ENCODE results near the gene DLK1. TPM values are rescaled to one million over a fixed set of nuclear protein-coding genes. Genes with fewer than 3 reads are reported as not detected.

The DLK1 gene
- total and polyA plus RNA-seq, 2 of the 13 experiments (the other 11 are each of a cell fraction or from before 2014, with no cell fraction given), result 95.5 to 312 TPM

DNA sequence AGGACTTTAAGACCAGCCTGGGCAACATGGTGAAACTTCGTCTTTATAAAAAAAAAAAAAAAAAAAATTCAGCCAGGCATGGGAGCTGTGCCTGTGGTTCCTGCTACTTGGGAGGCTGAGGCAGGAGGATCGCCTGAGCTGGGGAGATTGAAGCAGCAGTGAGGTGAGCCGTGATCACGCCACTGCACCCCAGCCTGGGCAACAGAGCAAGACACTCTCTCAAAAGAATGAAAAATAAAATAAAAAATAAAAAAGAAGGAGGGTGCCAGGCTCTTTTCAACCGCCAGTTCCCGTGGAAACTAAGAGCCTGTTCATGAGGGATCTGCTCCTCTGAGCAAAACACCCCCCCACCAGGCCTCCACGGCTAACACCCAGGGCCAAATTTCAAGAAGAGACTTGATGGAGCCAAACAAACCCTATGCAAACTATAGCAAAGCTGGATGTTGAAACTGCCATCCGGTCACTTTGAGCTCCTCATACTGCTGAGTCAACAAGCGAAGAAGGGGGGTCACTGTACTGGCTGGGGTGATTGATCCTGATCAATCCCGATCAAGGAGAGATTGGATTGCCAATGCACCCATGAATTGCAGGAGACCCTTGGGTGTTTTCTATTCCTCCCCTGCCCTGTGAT lies 23.4 kb downstream of the DLK1 start (continued):
- TF ChIP-seq, protein P1, sequence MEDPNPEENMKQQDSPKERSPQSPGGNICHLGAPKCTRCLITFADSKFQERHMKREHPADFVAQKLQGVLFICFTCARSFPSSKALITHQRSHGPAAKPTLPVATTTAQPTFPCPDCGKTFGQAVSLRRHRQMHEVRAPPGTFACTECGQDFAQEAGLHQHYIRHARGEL (CRISPR knock-in tag; IDR thresholded peaks at IDR 0.05), result no peak
- TF ChIP-seq ZKSCAN1 (IDR thresholded peaks at IDR 0.05; ENCODE audit: low read length), result no peak
- TF ChIP-seq, protein P2, sequence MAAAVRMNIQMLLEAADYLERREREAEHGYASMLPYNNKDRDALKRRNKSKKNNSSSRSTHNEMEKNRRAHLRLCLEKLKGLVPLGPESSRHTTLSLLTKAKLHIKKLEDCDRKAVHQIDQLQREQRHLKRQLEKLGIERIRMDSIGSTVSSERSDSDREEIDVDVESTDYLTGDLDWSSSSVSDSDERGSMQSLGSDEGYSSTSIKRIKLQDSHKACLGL (CRISPR knock-in tag; IDR thresholded peaks at IDR 0.05), result no peak
- peak; percentile 75; the same call in 1 of the 2 replicates for TF ChIP-seq RXRB (CRISPR knock-in tag; IDR thresholded peaks at IDR 0.05; ENCODE audit: borderline replicate concordance)
- TF ChIP-seq YY1 (IDR thresholded peaks at IDR 0.05; ENCODE audit: insufficient read depth, insufficient replicate concordance, low read depth, low read length), result peak; percentile 18
- TF ChIP-seq FOXC1 (CRISPR knock-in tag; IDR thresholded peaks at IDR 0.05; ENCODE audit: borderline replicate concordance), result no peak
- TF ChIP-seq REXO4 (CRISPR knock-in tag; IDR thresholded peaks at IDR 0.05; ENCODE audit: borderline replicate concordance), result no peak
- TF ChIP-seq KLF11 (CRISPR knock-in tag; IDR thresholded peaks at IDR 0.05), result no peak
- no peak for TF ChIP-seq PRPF4 (IDR thresholded peaks at IDR 0.05; ENCODE audit: low read depth, low read length, poor library complexity, severe bottlenecking)
- peak; percentile 65 for TF ChIP-seq PPARG (CRISPR knock-in tag; conservative IDR thresholded peaks at IDR 0.05)
- TF ChIP-seq SUZ12 (IDR thresholded peaks at IDR 0.05; ENCODE audit: low read depth, low read length), result no peak
- no peak for TF ChIP-seq ATF7-NPFF (CRISPR knock-in tag; IDR thresholded peaks at IDR 0.05; ENCODE audit: low read depth)
- TF ChIP-seq, protein P3, sequence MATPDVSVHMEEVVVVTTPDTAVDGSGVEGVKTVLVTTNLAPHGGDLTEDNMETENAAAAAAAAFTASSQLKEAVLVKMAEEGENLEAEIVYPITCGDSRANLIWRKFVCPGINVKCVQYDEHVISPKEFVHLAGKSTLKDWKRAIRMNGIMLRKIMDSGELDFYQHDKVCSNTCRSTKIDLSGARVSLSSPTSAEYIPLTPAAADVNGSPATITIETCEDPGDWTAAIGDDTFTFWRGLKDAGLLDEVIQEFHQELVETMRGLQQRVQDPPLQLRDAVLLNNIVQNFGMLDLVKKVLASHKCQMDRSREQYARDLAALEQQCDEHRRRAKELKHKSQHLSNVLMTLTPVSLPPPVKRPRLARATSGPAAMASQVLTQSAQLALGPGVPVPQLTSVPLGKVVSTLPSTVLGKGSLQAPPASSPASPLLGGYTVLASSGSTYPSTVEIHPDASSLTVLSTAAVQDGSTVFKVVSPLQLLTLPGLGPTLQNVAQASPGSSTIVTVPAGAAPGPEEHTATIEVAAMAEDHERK (CRISPR knock-in tag; IDR thresholded peaks at IDR 0.05; ENCODE audit: low read depth), result no peak
- TF ChIP-seq NCOA5 (CRISPR knock-in tag; IDR thresholded peaks at IDR 0.05), result no peak
- no peak for TF ChIP-seq ZNF460 (CRISPR knock-in tag; IDR thresholded peaks at IDR 0.05; ENCODE audit: borderline replicate concordance)
- no peak for TF ChIP-seq ZNF451 (CRISPR knock-in tag; IDR thresholded peaks at IDR 0.05)
- no peak for TF ChIP-seq SRF (IDR thresholded peaks at IDR 0.05; ENCODE audit: low read depth, low read length)
- TF ChIP-seq ZNF367 (CRISPR knock-in tag; IDR thresholded peaks at IDR 0.05; ENCODE audit: borderline replicate concordance), result no peak
- TF ChIP-seq, protein P4, sequence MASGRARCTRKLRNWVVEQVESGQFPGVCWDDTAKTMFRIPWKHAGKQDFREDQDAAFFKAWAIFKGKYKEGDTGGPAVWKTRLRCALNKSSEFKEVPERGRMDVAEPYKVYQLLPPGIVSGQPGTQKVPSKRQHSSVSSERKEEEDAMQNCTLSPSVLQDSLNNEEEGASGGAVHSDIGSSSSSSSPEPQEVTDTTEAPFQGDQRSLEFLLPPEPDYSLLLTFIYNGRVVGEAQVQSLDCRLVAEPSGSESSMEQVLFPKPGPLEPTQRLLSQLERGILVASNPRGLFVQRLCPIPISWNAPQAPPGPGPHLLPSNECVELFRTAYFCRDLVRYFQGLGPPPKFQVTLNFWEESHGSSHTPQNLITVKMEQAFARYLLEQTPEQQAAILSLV (CRISPR knock-in tag; IDR thresholded peaks at IDR 0.05; ENCODE audit: borderline replicate concordance), result no peak
- TF ChIP-seq, protein P5, sequence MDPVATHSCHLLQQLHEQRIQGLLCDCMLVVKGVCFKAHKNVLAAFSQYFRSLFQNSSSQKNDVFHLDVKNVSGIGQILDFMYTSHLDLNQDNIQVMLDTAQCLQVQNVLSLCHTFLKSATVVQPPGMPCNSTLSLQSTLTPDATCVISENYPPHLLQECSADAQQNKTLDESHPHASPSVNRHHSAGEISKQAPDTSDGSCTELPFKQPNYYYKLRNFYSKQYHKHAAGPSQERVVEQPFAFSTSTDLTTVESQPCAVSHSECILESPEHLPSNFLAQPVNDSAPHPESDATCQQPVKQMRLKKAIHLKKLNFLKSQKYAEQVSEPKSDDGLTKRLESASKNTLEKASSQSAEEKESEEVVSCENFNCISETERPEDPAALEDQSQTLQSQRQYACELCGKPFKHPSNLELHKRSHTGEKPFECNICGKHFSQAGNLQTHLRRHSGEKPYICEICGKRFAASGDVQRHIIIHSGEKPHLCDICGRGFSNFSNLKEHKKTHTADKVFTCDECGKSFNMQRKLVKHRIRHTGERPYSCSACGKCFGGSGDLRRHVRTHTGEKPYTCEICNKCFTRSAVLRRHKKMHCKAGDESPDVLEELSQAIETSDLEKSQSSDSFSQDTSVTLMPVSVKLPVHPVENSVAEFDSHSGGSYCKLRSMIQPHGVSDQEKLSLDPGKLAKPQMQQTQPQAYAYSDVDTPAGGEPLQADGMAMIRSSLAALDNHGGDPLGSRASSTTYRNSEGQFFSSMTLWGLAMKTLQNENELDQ (CRISPR knock-in tag; IDR thresholded peaks at IDR 0.05; ENCODE audit: borderline replicate concordance), result no peak
- no peak for TF ChIP-seq ZNF530 (CRISPR knock-in tag; IDR thresholded peaks at IDR 0.05; ENCODE audit: low read depth)
- TF ChIP-seq FOXA1 (IDR thresholded peaks at IDR 0.05), result peak; percentile 22; the same call in 1 of the 2 replicates
- TF ChIP-seq FOXA1 (CRISPR knock-in tag; IDR thresholded peaks at IDR 0.05), result peak; percentile 95
- TF ChIP-seq ETV5 (CRISPR knock-in tag; IDR thresholded peaks at IDR 0.05; ENCODE audit: borderline replicate concordance), result peak; percentile 98
- TF ChIP-seq SMC3 (IDR thresholded peaks at IDR 0.05; ENCODE audit: low read length), result peak; percentile 2; the same call in 1 of the 2 replicates
- peak; percentile 70; the same call in 1 of the 2 replicates for TF ChIP-seq POGZ (CRISPR knock-in tag; IDR thresholded peaks at IDR 0.05)
- no peak for TF ChIP-seq ZNF205 (CRISPR knock-in tag; IDR thresholded peaks at IDR 0.05)
